PC-3 (cell line): ENCODE data around the gene DRAP1. TPM values are rescaled to one million over a fixed set of nuclear protein-coding genes. Genes with fewer than 3 reads are reported as not detected.

Experiments used
- ATAC-seq: fragments of 200-7000 bp; cut with Tn5 transposase; 2 replicates; pipeline ENCODE4 v1.9.1; 2020; ENCODE audit warnings: mild to moderate bottlenecking, moderate library complexity
- BruUV-seq: library from RNA; stranded (reverse); fragments of 400-500 nt; replicated peaks from 2 replicates; lab custom pipeline; 2021; lab: Mats Ljungman, UMichigan
- CTCF ChIA-PET: fragments of 300-600 bp; sonication (Branson Sonifier 250); formaldehyde crosslinking; loops from one replicate; lab custom pipeline; 2022; ENCODE audit warnings: antibody characterized with exemption; lab: Charles Lee
- POLR2A ChIA-PET: fragments of 300-600 bp; sonication (Branson Sonifier 250); formaldehyde crosslinking; loops from one replicate; lab custom pipeline; 2022; ENCODE audit warnings: antibody characterized with exemption; ENCODE audit not compliant: unreplicated experiment; lab: Charles Lee
- DNase-seq: peaks from one replicate; pipeline ENCODE4 v3.0.0-alpha.2; 2015
- H2AFZ ChIP-seq: fragments of 300-600 bp; sonication (generic); 2 replicates; pipeline ENCODE4 v1.6.0; 2016; ENCODE audit warnings: antibody characterized with exemption, low read length
- H3F3A ChIP-seq: fragments of 300-600 bp; sonication (generic); one replicate; pipeline ENCODE4 v1.6.0; 2017; ENCODE audit warnings: antibody characterized with exemption, low read length, control low read depth, mild to moderate bottlenecking; ENCODE audit not compliant: unreplicated experiment
- H3K27ac ChIP-seq: fragments of 300-600 bp; sonication (generic); 2 replicates; pipeline ENCODE4 v1.5.1; 2016; ENCODE audit warnings: mild to moderate bottlenecking, low read length
- H3K27me3 ChIP-seq: fragments of 300-600 bp; sonication (generic); 2 replicates; pipeline ENCODE4 v1.6.1; 2016; ENCODE audit warnings: low read length, mixed read lengths
- H3K36me3 ChIP-seq: fragments of 300-600 bp; sonication (generic); 2 replicates; pipeline ENCODE4 v1.6.1; 2016; ENCODE audit warnings: low read depth, mixed run types, low read length, mixed read lengths
- H3K4me1 ChIP-seq: fragments of 300-600 bp; sonication (generic); 2 replicates; pipeline ENCODE4 v1.5.1; 2016; ENCODE audit warnings: low read length; ENCODE audit not compliant: insufficient read depth
- H3K4me2 ChIP-seq: fragments of 300-600 bp; sonication (generic); 2 replicates; pipeline ENCODE4 v1.6.0; 2016; ENCODE audit warnings: low read length
- H3K4me3 ChIP-seq: fragments of 300-600 bp; sonication (generic); 2 replicates; pipeline ENCODE4 v1.5.1; 2016; ENCODE audit warnings: mild to moderate bottlenecking, low read length, mixed read lengths
- H3K79me2 ChIP-seq: fragments of 300-600 bp; sonication (generic); 2 replicates; pipeline ENCODE4 v1.6.1; 2017; ENCODE audit warnings: low read length, mixed read lengths
- H3K9ac ChIP-seq: fragments of 300-600 bp; sonication (generic); 2 replicates; pipeline ENCODE4 v1.6.0; 2016; ENCODE audit warnings: mild to moderate bottlenecking, low read length
- H3K9me2 ChIP-seq: fragments of 300-600 bp; sonication (generic); replicated peaks from 2 replicates; pipeline ENCODE4 v1.6.1; 2016; ENCODE audit warnings: mixed run types, low read length, mixed read lengths
- H3K9me3 ChIP-seq: fragments of 300-600 bp; sonication (generic); 2 replicates; pipeline ENCODE4 v1.6.1; 2016; ENCODE audit warnings: low read length, mixed read lengths
- H4K20me1 ChIP-seq: fragments of 300-600 bp; sonication (generic); 2 replicates; pipeline ENCODE4 v1.6.1; 2016; ENCODE audit warnings: low read length, mixed read lengths
- CTCF ChIP-seq: fragments of 300-600 bp; sonication (generic); conservative IDR thresholded peaks from 2 replicates; pipeline ENCODE4 v1.5.1; 2017; ENCODE audit warnings: antibody characterized with exemption, low read depth, mild to moderate bottlenecking, low read length
- EZH2 ChIP-seq: fragments of 300-600 bp; sonication (generic); IDR thresholded peaks from one replicate; pipeline ENCODE4 v1.6.1; 2017; ENCODE audit warnings: antibody characterized with exemption, mild to moderate bottlenecking, low read length; ENCODE audit not compliant: unreplicated experiment
- EZH2phosphoT487 ChIP-seq: fragments of 300-600 bp; sonication (generic); IDR thresholded peaks from 2 replicates; pipeline ENCODE4 v1.6.1; 2018; ENCODE audit warnings: mild to moderate bottlenecking, antibody characterized with exemption, low read length, borderline replicate concordance
- intact Hi-C: fragments of 100-400 bp; cut with micrococcal nuclease; formaldehyde crosslinking; loops from 2 replicates; pipeline ENCODE4 v1.9.0; 2023
- total RNA-seq: library from RNA; depleted of rRNA; stranded (reverse); fragments of >200 nt; gene quantifications from 2 replicates; pipeline ENCODE4 v1.2.3, GENCODE V29; 2014

DRAP1 gene
- total RNA-seq, 1 experiment from 2014 or later, result 944 TPM

- DNase-seq (peak; percentile 34), ATAC-seq (peak; percentile 0)
- ChIA-PET POLR2A (interaction anchor here (0.6 kb wide), 1 partner anchor 32 kb away, joined by 13 read pairs; the partner anchor contains the start of gene FIBP), CTCF (no interaction called here)
- 0 out of 2 replicates have a peak, but pooled peaks cover 6% of the 10 kb centered on the region for H4K20me1 ChIP-seq
- TF ChIP-seq CTCF (no peak), EZH2phosphoT487 (no peak), EZH2 (no peak)
- no peaks in the 10 kb centered on the region for H3K9me2 ChIP-seq
- H3K79me2 ChIP-seq, result peaks cover 68% of the 10 kb centered on the region
- TSS peak; percentile 1 for BruUV-seq
- peaks cover 43% of the 10 kb centered on the region for H3K4me1 ChIP-seq
- H3K9ac ChIP-seq, result peak overlapping the region; percentile 76
- no peaks in the 10 kb centered on the region for H3K9me3 ChIP-seq
- peak overlapping the region; percentile 82 for H3K4me3 ChIP-seq
- H3F3A ChIP-seq, result peaks cover 8% of the 10 kb centered on the region
- intact Hi-C loops, result no loop called here
- H2AFZ ChIP-seq, result peak overlapping the region; percentile 58
- H3K4me2 ChIP-seq, result peak overlapping the region; percentile 93
- H3K36me3 ChIP-seq, result peaks cover 17% of the 10 kb centered on the region; the same call in 1 of the 2 replicates
- H3K27me3 ChIP-seq, result no peaks in the 10 kb centered on the region
- H3K27ac ChIP-seq, result peak overlapping the region; percentile 29
These were observed 546 bp downstream of the DRAP1 start for GRCh38 chr11:65919573-65920371.

GRCh38 chr11:65920372-65920802 lies 1.2 kb downstream of the DRAP1 start:
- ChIA-PET POLR2A (no interaction called here), CTCF (no interaction called here)
- intact Hi-C loops, result no loop called here
- DNase-seq (peak; percentile 39), ATAC-seq (no peak)
- peak overlapping the region; percentile 82 for H3K4me3 ChIP-seq
- no peak overlapping the region for H2AFZ ChIP-seq
- no peaks in the 10 kb centered on the region for H3K9me2 ChIP-seq
- peak overlapping the region; percentile 29 for H3K27ac ChIP-seq
- no TSS peak for BruUV-seq
- H3K36me3 ChIP-seq, result peaks cover 17% of the 10 kb centered on the region; the same call in 1 of the 2 replicates
- peaks cover 8% of the 10 kb centered on the region for H3F3A ChIP-seq
- H3K9me3 ChIP-seq, result no peaks in the 10 kb centered on the region
- H3K4me1 ChIP-seq, result peaks cover 37% of the 10 kb centered on the region
- TF ChIP-seq EZH2, result no peak
- no peak for TF ChIP-seq EZH2phosphoT487
- TF ChIP-seq CTCF, result no peak
- H3K9ac ChIP-seq, result peak overlapping the region; percentile 76
- no peaks in the 10 kb centered on the region for H3K27me3 ChIP-seq
- peak overlapping the region; percentile 93 for H3K4me2 ChIP-seq
- H4K20me1 ChIP-seq, result 0 out of 2 replicates have a peak, but pooled peaks cover 6% of the 10 kb centered on the region
- peaks cover 62% of the 10 kb centered on the region for H3K79me2 ChIP-seq
